Astrocyte (in vitro differentiated cells and primary cell): ENCODE results near the gene TRPC6.

Experiments
- EZH2 ChIP-seq: IDR thresholded peaks from 2 replicates; pipeline ENCODE4 v1.6.1; 2012; ENCODE audit warnings: mild to moderate bottlenecking, low read length, inconsistent platforms; ENCODE audit not compliant: insufficient read depth
- TF ChIP-seq, protein P1 (sequence below): IDR thresholded peaks from 2 replicates; pipeline ENCODE4 v1.5.1; 2011; ENCODE audit warnings: low read depth, mild to moderate bottlenecking, inconsistent platforms, low read length, moderate library complexity; ENCODE audit not compliant: insufficient read depth

DNA sequence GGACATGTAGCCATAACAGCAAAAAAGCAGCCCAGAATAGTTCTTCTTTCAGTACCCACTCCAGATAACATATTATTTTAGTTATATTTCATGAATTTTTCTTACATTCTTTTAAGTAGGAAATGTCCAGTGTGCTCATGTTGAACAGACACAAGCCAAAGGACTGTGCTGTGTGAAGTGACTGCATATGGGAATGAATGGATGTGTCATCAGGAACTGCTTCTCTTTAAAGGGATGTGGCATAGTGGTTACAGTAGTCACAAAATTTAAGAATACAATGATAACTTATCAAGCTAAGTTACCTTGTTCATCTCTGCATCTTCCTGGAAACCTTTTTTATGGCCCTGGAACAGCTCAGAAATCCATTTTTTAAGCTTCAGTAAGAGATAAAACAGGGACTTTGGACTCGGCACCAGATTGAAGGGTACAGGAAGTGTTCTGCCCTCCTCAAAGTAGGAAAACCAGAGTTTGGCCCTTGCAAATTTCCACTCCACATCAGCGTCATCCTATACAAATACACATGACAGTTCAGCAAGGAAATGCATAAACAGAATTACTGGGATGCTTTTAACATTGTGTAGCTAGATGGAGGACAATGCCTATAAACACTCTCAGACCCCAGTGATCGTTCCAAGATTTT lies 112.8 kb downstream of the TRPC6 start:
- TF ChIP-seq, protein P1, sequence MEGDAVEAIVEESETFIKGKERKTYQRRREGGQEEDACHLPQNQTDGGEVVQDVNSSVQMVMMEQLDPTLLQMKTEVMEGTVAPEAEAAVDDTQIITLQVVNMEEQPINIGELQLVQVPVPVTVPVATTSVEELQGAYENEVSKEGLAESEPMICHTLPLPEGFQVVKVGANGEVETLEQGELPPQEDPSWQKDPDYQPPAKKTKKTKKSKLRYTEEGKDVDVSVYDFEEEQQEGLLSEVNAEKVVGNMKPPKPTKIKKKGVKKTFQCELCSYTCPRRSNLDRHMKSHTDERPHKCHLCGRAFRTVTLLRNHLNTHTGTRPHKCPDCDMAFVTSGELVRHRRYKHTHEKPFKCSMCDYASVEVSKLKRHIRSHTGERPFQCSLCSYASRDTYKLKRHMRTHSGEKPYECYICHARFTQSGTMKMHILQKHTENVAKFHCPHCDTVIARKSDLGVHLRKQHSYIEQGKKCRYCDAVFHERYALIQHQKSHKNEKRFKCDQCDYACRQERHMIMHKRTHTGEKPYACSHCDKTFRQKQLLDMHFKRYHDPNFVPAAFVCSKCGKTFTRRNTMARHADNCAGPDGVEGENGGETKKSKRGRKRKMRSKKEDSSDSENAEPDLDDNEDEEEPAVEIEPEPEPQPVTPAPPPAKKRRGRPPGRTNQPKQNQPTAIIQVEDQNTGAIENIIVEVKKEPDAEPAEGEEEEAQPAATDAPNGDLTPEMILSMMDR: no peak
- TF ChIP-seq EZH2: no peak
